ENCODE data around the gene CNTNAP5.

DNA sequence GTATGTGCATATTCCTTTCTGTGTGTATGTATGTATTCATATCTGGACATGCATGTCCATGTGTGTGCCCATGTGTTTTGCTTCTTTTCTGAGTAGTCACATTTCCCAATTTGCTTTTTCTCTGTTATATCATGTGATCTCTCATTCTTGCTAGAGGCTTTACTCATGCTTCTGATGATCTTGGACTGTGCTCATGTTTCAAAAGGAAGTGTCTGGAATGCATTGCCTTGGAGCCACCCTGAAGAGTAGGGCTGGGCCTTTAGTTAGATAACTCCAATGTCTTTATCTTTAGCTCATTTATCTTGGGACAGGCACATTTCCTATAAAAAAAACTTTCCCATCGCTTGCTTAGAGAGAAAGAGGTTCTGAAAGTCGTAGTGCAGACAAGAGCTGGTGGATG lies 859.2 kb downstream of the CNTNAP5 start:
- TF ChIP-seq POLR2A (IDR thresholded peaks at IDR 0.05) (no peak), POLR2AphosphoS5 (IDR thresholded peaks at IDR 0.05) (no peak)
- TF ChIP-seq, protein P1, sequence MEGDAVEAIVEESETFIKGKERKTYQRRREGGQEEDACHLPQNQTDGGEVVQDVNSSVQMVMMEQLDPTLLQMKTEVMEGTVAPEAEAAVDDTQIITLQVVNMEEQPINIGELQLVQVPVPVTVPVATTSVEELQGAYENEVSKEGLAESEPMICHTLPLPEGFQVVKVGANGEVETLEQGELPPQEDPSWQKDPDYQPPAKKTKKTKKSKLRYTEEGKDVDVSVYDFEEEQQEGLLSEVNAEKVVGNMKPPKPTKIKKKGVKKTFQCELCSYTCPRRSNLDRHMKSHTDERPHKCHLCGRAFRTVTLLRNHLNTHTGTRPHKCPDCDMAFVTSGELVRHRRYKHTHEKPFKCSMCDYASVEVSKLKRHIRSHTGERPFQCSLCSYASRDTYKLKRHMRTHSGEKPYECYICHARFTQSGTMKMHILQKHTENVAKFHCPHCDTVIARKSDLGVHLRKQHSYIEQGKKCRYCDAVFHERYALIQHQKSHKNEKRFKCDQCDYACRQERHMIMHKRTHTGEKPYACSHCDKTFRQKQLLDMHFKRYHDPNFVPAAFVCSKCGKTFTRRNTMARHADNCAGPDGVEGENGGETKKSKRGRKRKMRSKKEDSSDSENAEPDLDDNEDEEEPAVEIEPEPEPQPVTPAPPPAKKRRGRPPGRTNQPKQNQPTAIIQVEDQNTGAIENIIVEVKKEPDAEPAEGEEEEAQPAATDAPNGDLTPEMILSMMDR (IDR thresholded peaks at IDR 0.05), result no peak
